Measurements from ENCODE around the gene NACA2. TPM values are rescaled to one million over a fixed set of nuclear protein-coding genes. Genes with fewer than 3 reads are reported as not detected.

NACA2 gene
- total and polyA plus RNA-seq, 2 of the 13 experiments (the other 11 are each of a cell fraction or from before 2014, with no cell fraction given): 0.21 TPM; not detected in 1

GRCh38 chr17:61568219-61569072 lies 22.6 kb downstream of the NACA2 start (continued):
- TF ChIP-seq ZBTB1 (CRISPR knock-in tag; IDR thresholded peaks at IDR 0.05; ENCODE audit: borderline replicate concordance) (no peak), ZNF660 (CRISPR knock-in tag; IDR thresholded peaks at IDR 0.05; ENCODE audit: borderline replicate concordance, low read depth) (no peak), MED13 (CRISPR knock-in tag; IDR thresholded peaks at IDR 0.05) (no peak), ZSCAN12 (CRISPR knock-in tag; IDR thresholded peaks at IDR 0.05) (no peak), ZC3H4 (CRISPR knock-in tag; IDR thresholded peaks at IDR 0.05; ENCODE audit: borderline replicate concordance) (no peak), HOXA5 (CRISPR knock-in tag; IDR thresholded peaks at IDR 0.05) (0 out of 2 replicates have a peak, but pooled peaks have one; percentile 49), NFAT5 (CRISPR knock-in tag; IDR thresholded peaks at IDR 0.05) (no peak), RCOR2 (CRISPR knock-in tag; IDR thresholded peaks at IDR 0.05) (peak; percentile 84), ZNF318 (CRISPR knock-in tag; IDR thresholded peaks at IDR 0.05) (no peak), GABPA (IDR thresholded peaks at IDR 0.05; ENCODE audit: low read depth, low read length) (no peak), GABPA (CRISPR knock-in tag; IDR thresholded peaks at IDR 0.05; ENCODE audit: low read depth) (no peak), ZFP90 (CRISPR knock-in tag; IDR thresholded peaks at IDR 0.05; ENCODE audit: borderline replicate concordance) (no peak), ZNF513 (CRISPR knock-in tag; conservative IDR thresholded peaks at IDR 0.05) (no peak), BCL6 (CRISPR knock-in tag; IDR thresholded peaks at IDR 0.05) (peak; percentile 81), FOXA3 (CRISPR knock-in tag; IDR thresholded peaks at IDR 0.05) (peak; percentile 100)

All from HepG2 (cell line).